HEK293 (cell line): ENCODE measurements around the gene NAA35.

Source experiments
- BCL11B ChIP-seq: fragments of 450-650 bp; formaldehyde crosslinking; IDR thresholded peaks from 2 replicates; pipeline ENCODE4 v1.5.1; 2016; ENCODE audit warnings: low read depth, missing biosample characterization, missing genetic modification characterization
- CTCF ChIP-seq: fragments of 450-650 bp; formaldehyde crosslinking; IDR thresholded peaks from 2 replicates; pipeline ENCODE4 v1.5.1; 2016; ENCODE audit warnings: missing biosample characterization, missing genetic modification characterization
- ELK4 ChIP-seq: IDR thresholded peaks from 2 replicates; pipeline ENCODE4 v1.6.1; 2011; ENCODE audit warnings: mild to moderate bottlenecking, low read depth, low read length, borderline replicate concordance
- KLF10 ChIP-seq: fragments of 450-650 bp; IDR thresholded peaks from 2 replicates; pipeline ENCODE4 v1.5.1; 2018; ENCODE audit warnings: missing biosample characterization, mild to moderate bottlenecking, missing genetic modification characterization
- KLF16 ChIP-seq: fragments of 450-650 bp; formaldehyde crosslinking; IDR thresholded peaks from 2 replicates; pipeline ENCODE4 v1.5.1; 2017; ENCODE audit warnings: missing biosample characterization, missing genetic modification characterization
- KLF9 ChIP-seq: fragments of 450-650 bp; formaldehyde crosslinking; IDR thresholded peaks from 2 replicates; pipeline ENCODE4 v1.5.1; 2016; ENCODE audit warnings: missing biosample characterization, missing genetic modification characterization, low read depth
- OVOL3 ChIP-seq: fragments of 450-650 bp; formaldehyde crosslinking; IDR thresholded peaks from 2 replicates; pipeline ENCODE4 v1.5.1; 2016; ENCODE audit warnings: missing biosample characterization, missing genetic modification characterization
- PRDM10 ChIP-seq: fragments of 450-650 bp; formaldehyde crosslinking; IDR thresholded peaks from 2 replicates; pipeline ENCODE4 v1.5.1; 2016; ENCODE audit warnings: missing biosample characterization, missing genetic modification characterization
- SALL2 ChIP-seq: fragments of 450-650 bp; formaldehyde crosslinking; IDR thresholded peaks from 2 replicates; pipeline ENCODE4 v1.5.0; 2017; ENCODE audit warnings: missing biosample characterization, mild to moderate bottlenecking, missing genetic modification characterization, borderline replicate concordance
- SCRT2 ChIP-seq: fragments of 450-650 bp; formaldehyde crosslinking; IDR thresholded peaks from 2 replicates; pipeline ENCODE4 v1.5.1; 2016; ENCODE audit warnings: missing biosample characterization, missing genetic modification characterization
- SETDB1 ChIP-seq: IDR thresholded peaks from one replicate; pipeline ENCODE4 v1.6.1; 2017; ENCODE audit warnings: mild to moderate bottlenecking, low read length, moderate library complexity, mixed read lengths; ENCODE audit not compliant: insufficient read length
- SP7 ChIP-seq: fragments of 450-650 bp; formaldehyde crosslinking; IDR thresholded peaks from 2 replicates; pipeline ENCODE4 v1.5.1; 2016; ENCODE audit warnings: missing biosample characterization, missing genetic modification characterization
- YY1 ChIP-seq: fragments of 450-650 bp; formaldehyde crosslinking; IDR thresholded peaks from 2 replicates; pipeline ENCODE4 v1.5.1; 2018; ENCODE audit warnings: missing biosample characterization, missing genetic modification characterization
- ZBTB11 ChIP-seq: fragments of 450-650 bp; formaldehyde crosslinking; conservative IDR thresholded peaks from 2 replicates; pipeline ENCODE4 v1.5.1; 2016; ENCODE audit warnings: low read depth, missing biosample characterization, missing genetic modification characterization
- ZBTB20 ChIP-seq: fragments of 450-650 bp; formaldehyde crosslinking; IDR thresholded peaks from 2 replicates; pipeline ENCODE4 v1.5.1; 2016; ENCODE audit warnings: missing biosample characterization, missing genetic modification characterization
- ZIC2 ChIP-seq: fragments of 450-650 bp; formaldehyde crosslinking; IDR thresholded peaks from 2 replicates; pipeline ENCODE4 v1.5.1; 2016; ENCODE audit warnings: missing biosample characterization, missing genetic modification characterization
- ZNF114 ChIP-seq: fragments of 450-650 bp; formaldehyde crosslinking; IDR thresholded peaks from 2 replicates; pipeline ENCODE4 v1.5.0; 2017; ENCODE audit warnings: missing biosample characterization, missing genetic modification characterization
- ZNF184 ChIP-seq: fragments of 450-650 bp; IDR thresholded peaks from 2 replicates; pipeline ENCODE4 v1.5.1; 2018; ENCODE audit warnings: missing biosample characterization, mild to moderate bottlenecking, missing genetic modification characterization
- ZNF335 ChIP-seq: fragments of 450-650 bp; formaldehyde crosslinking; conservative IDR thresholded peaks from 2 replicates; pipeline ENCODE4 v1.5.1; 2016; ENCODE audit warnings: missing biosample characterization, missing genetic modification characterization
- ZNF501 ChIP-seq: fragments of 450-650 bp; formaldehyde crosslinking; IDR thresholded peaks from 2 replicates; pipeline ENCODE4 v1.5.1; 2016; ENCODE audit warnings: missing biosample characterization, missing genetic modification characterization
- ZNF518A ChIP-seq: fragments of 450-650 bp; formaldehyde crosslinking; conservative IDR thresholded peaks from 2 replicates; pipeline ENCODE4 v1.5.1; 2016; ENCODE audit warnings: low read depth, missing biosample characterization, missing genetic modification characterization
- ZNF701 ChIP-seq: fragments of 450-650 bp; formaldehyde crosslinking; IDR thresholded peaks from 2 replicates; pipeline ENCODE4 v1.5.1; 2016; ENCODE audit warnings: missing biosample characterization, missing genetic modification characterization
- ZSCAN16 ChIP-seq: fragments of 450-650 bp; formaldehyde crosslinking; IDR thresholded peaks from 2 replicates; pipeline ENCODE4 v1.5.1; 2016; ENCODE audit warnings: missing biosample characterization, missing genetic modification characterization

NAA35 gene

GRCh38 chr9:85940832-85941621, at the start of gene NAA35 (continued):
- TF ChIP-seq ZNF518A (tag by site-specific recombination) (peak; percentile 90), KLF9 (peak; percentile 100), CTCF (tag by site-specific recombination) (peak; percentile 47; the same call in 1 of the 2 replicates), ZNF335 (0 out of 2 replicates have a peak, but pooled peaks have one; percentile 61), SCRT2 (0 out of 2 replicates have a peak, but pooled peaks have one; percentile 7), ZNF114 (no peak), SP7 (tag by site-specific recombination) (peak; percentile 25), SETDB1 (no peak), ZNF501 (peak; percentile 38; the same call in 1 of the 2 replicates), YY1 (tag by site-specific recombination) (peak; percentile 63), ZBTB20 (tag by site-specific recombination) (peak; percentile 69; the same call in 1 of the 2 replicates), ZBTB11 (peak; percentile 53), ZNF701 (tag by site-specific recombination) (no peak), OVOL3 (tag by site-specific recombination) (0 out of 2 replicates have a peak, but pooled peaks have one; percentile 22), BCL11B (tag by site-specific recombination) (peak; percentile 53; the same call in 1 of the 2 replicates), KLF16 (peak; percentile 97), ELK4 (peak; percentile 59; the same call in 1 of the 2 replicates), PRDM10 (tag by site-specific recombination) (peak; percentile 68), ZIC2 (tag by site-specific recombination) (peak; percentile 51; the same call in 1 of the 2 replicates), ZNF184 (tag by site-specific recombination) (0 out of 2 replicates have a peak, but pooled peaks have one; percentile 82), ZSCAN16 (tag by site-specific recombination) (0 out of 2 replicates have a peak, but pooled peaks have one; percentile 13), KLF10 (tag by site-specific recombination) (peak; percentile 96), SALL2 (no peak)
